Stimulated activated naive CD4-positive, alpha-beta T cell (primary cell): Measurements from ENCODE around the gene PRPF18.

Experiments used
- DNase-seq, 6 experiments: peaks; one replicate each; lab custom pipeline; 2025; lab: John Stamatoyannopoulos, UW

The PRPF18 gene

GRCh38 chr10:13637894-13638293 is 51.1 kb downstream of the PRPF18 start:
- DNase-seq: no peak

GRCh38 chr10:13642293-13642692 is 55.5 kb downstream of the PRPF18 start:
- DNase-seq: no peak

- no peak for DNase-seq
Measured at GRCh38 chr10:13643016-13643415, 56.3 kb downstream of the PRPF18 start.

- DNase-seq: no peak
Measured at GRCh38 chr10:13644866-13645265, 58.1 kb downstream of the PRPF18 start.

GRCh38 chr10:13648425-13648824 is 61.7 kb downstream of the PRPF18 start:
- DNase-seq: peak in 2 of 6 experiments; percentile 7 to 21

- DNase-seq: no peak
Measured at GRCh38 chr10:13649844-13650520, 63.2 kb downstream of the PRPF18 start.

- no peak for DNase-seq
Measured at GRCh38 chr10:13650961-13651360, 64.2 kb downstream of the PRPF18 start.

- no peak for DNase-seq
Measured at GRCh38 chr10:13651969-13652720, 65.4 kb downstream of the PRPF18 start.

GRCh38 chr10:13652860-13653259 is 66.1 kb downstream of the PRPF18 start:
- DNase-seq: no peak

GRCh38 chr10:13654118-13654830 is 67.5 kb downstream of the PRPF18 start:
- no peak for DNase-seq

GRCh38 chr10:13654846-13655245 is 68.1 kb downstream of the PRPF18 start:
- no peak for DNase-seq

GRCh38 chr10:13656337-13657100 is 69.8 kb downstream of the PRPF18 start:
- no peak for DNase-seq

GRCh38 chr10:13657101-13657680 is 70.4 kb downstream of the PRPF18 start:
- no peak for DNase-seq

GRCh38 chr10:13658264-13658663 is 71.5 kb downstream of the PRPF18 start:
- no peak for DNase-seq

GRCh38 chr10:13658871-13659685 is 72.3 kb downstream of the PRPF18 start:
- DNase-seq: no peak

- peak; percentile 15 to 70 (median 56) for DNase-seq
Measured at GRCh38 chr10:13659887-13660550, 73.3 kb downstream of the PRPF18 start.

- no peak for DNase-seq
Measured at GRCh38 chr10:13660551-13660920, 73.8 kb downstream of the PRPF18 start.

GRCh38 chr10:13661256-13661655 is 74.5 kb downstream of the PRPF18 start:
- DNase-seq: no peak

- DNase-seq: no peak
Measured at GRCh38 chr10:13665516-13666262, 78.9 kb downstream of the PRPF18 start.

GRCh38 chr10:13668126-13668525 is 81.4 kb downstream of the PRPF18 start:
- DNase-seq: no peak
